ENCODE data around the gene CKAP2.

The CKAP2 gene

GRCh38 chr13:52414051-52414450 lies 41.2 kb upstream of the CKAP2 start:
- DNase-seq (ENCODE audit: low read depth): no peak
- H3K4me3 ChIP-seq (ENCODE audit: low read depth, low read length): no peak overlapping the region
- TF ChIP-seq, protein P1, sequence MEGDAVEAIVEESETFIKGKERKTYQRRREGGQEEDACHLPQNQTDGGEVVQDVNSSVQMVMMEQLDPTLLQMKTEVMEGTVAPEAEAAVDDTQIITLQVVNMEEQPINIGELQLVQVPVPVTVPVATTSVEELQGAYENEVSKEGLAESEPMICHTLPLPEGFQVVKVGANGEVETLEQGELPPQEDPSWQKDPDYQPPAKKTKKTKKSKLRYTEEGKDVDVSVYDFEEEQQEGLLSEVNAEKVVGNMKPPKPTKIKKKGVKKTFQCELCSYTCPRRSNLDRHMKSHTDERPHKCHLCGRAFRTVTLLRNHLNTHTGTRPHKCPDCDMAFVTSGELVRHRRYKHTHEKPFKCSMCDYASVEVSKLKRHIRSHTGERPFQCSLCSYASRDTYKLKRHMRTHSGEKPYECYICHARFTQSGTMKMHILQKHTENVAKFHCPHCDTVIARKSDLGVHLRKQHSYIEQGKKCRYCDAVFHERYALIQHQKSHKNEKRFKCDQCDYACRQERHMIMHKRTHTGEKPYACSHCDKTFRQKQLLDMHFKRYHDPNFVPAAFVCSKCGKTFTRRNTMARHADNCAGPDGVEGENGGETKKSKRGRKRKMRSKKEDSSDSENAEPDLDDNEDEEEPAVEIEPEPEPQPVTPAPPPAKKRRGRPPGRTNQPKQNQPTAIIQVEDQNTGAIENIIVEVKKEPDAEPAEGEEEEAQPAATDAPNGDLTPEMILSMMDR (IDR thresholded peaks at IDR 0.05; ENCODE audit: low read depth, low read length, missing control alignments): no peak

DNA sequence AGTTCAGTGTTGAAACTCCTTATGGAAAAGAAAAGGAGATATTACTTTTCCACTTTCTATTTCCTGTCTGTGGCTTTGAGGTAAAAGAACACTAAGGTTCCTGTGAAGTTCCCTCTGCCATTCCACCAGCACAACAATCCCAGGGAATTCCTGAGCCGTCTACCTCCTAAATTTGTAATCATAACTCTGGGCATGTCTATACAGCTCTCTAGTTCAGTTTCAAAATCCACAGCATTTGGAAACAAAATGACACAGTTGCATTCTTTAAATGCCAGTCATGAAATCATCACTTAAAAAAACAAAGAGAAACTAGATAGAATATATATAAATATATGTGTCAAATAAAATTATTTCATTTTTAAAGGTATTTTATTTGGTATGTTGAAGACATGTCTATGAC lies 40.3 kb upstream of the CKAP2 start:
- H3K4me3 ChIP-seq (ENCODE audit: low read depth, low read length): no peak overlapping the region
- TF ChIP-seq, protein P1 (IDR thresholded peaks at IDR 0.05; ENCODE audit: low read depth, low read length, missing control alignments): no peak

DNA sequence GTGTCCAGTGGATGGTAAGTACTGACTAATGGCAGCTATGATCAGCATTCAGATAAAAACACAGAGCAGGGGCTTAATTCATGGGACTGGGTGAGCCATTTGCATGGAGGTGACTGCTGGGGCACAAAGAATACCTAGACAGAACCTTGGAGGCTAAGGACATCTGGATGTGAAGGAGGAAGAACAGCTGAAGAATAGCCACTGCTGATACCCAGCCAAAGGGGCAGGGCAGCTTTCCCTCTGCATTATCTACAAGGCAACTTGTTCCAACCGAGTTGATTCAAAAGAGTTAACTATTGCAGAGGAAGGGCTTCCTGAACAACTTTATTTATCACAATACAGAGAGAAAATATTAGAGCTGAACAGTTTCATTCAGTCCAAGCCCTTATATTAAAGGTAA lies 36.2 kb upstream of the CKAP2 start:
- DNase-seq (ENCODE audit: low read depth): no peak
- no peak overlapping the region for H3K4me3 ChIP-seq (ENCODE audit: low read depth, low read length)
- TF ChIP-seq, protein P1 (IDR thresholded peaks at IDR 0.05; ENCODE audit: low read depth, low read length, missing control alignments): no peak

More for the DNA sequence above, 40.3 kb upstream of the CKAP2 start:
- no peak for DNase-seq (ENCODE audit: low read depth)

DNA sequence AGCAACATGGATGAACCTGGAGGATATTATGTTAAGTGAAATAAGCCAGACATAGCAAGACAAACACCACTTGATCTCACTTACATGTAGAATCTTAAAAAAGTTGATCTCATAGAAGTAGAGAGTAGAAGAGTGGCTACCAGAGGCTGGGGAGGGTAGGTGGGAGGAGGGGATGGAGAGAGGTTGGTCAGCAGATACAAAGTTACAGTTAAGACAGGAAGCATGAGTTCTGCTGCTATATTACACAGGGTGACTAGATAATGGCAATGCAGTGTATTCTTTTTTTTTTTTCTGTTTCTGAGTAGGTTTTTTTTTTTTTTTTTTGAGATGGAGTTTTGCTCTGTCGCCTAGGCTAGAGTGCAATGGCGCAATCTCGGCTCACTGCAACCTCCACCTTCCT lies 34.1 kb upstream of the CKAP2 start:
- H3K4me3 ChIP-seq (ENCODE audit: low read depth, low read length): no peak overlapping the region
- DNase-seq (ENCODE audit: low read depth): no peak
- TF ChIP-seq, protein P1 (IDR thresholded peaks at IDR 0.05; ENCODE audit: low read depth, low read length, missing control alignments): no peak

DNA sequence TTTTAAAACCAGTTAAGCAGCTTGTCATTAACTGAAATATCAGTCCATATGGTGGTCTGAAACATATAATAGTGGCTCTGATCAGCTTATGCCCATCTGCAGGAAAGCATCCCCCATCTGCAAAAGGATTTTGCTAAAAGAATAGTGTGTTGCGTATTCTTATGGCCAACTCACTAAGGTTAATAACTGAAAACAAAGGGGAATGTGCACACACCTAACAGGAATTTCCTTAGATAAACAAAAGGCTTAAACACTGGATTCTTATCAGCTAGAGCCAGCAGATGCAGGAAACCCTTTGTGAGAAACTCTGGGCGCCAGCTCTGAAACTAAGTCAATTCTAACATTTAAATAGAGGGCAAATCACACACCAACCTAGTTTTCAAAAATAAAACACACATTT lies 27.0 kb upstream of the CKAP2 start:
- H3K4me3 ChIP-seq (ENCODE audit: low read depth, low read length): no peak overlapping the region
- DNase-seq (ENCODE audit: low read depth): no peak
- TF ChIP-seq, protein P1 (IDR thresholded peaks at IDR 0.05; ENCODE audit: low read depth, low read length, missing control alignments): no peak

DNA sequence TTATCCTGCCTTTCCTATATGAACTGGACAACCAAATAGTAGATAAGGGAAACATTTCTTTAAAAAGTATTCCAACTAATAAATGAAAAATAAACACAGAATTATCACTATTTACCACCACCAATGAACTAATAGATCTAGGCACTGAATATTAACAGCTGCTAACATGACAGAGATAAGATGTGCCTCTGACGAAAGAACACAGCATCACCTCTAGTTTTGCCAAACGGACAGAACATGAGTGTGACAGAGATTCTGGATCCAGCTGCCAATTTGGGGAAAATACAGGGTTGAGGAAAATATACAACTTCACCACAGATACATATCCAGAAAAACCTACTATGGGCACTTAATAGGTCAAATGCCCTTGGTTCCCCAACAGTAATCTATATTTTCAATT lies 22.8 kb upstream of the CKAP2 start:
- no peak for DNase-seq (ENCODE audit: low read depth)
- no peak overlapping the region for H3K4me3 ChIP-seq (ENCODE audit: low read depth, low read length)
- TF ChIP-seq, protein P1 (IDR thresholded peaks at IDR 0.05; ENCODE audit: low read depth, low read length, missing control alignments): no peak

GRCh38 chr13:52446265-52446664 lies 9.0 kb upstream of the CKAP2 start:
- TF ChIP-seq, protein P1 (IDR thresholded peaks at IDR 0.05; ENCODE audit: low read depth, low read length, missing control alignments): no peak
- no peak for DNase-seq (ENCODE audit: low read depth)
- H3K4me3 ChIP-seq (ENCODE audit: low read depth, low read length): no peak overlapping the region

All from GM12864 (cell line).